ENCODE results near the gene BTBD9. TPM values are rescaled to one million over a fixed set of nuclear protein-coding genes. Genes with fewer than 3 reads are reported as not detected.

BTBD9 gene
- total and polyA plus RNA-seq, 3 donors from 2014 or later = 11.4 to 32.8 (median 29.5) TPM

GRCh38 chr6:38555606-38556005 lies 84.1 kb downstream of the BTBD9 start:
- H3K27ac ChIP-seq = no peak overlapping the region
- no peaks in the 10 kb centered on the region for H3K9me3 ChIP-seq
- no peak for DNase-seq
- H3K4me1 ChIP-seq = no peaks in the 10 kb centered on the region
- intact Hi-C loops (cut with DNase I; ENCODE audit: low total_unique reads) = no loop called here
- WGBS, 2 donors = 80 to 81% methylated on average over 3 of the region's 3 CpGs
- H3K27me3 ChIP-seq = no peaks in the 10 kb centered on the region
- no peak overlapping the region for H3K4me3 ChIP-seq
- H3K36me3 ChIP-seq (ENCODE audit: low read depth, missing control alignments) = no peaks in the 10 kb centered on the region
- TF ChIP-seq POLR2A (IDR thresholded peaks at IDR 0.05) (no peak), CTCF (IDR thresholded peaks at IDR 0.05) (no peak)

GRCh38 chr6:38554700-38555413 lies 84.9 kb downstream of the BTBD9 start:
- intact Hi-C loops (cut with DNase I; ENCODE audit: low total_unique reads) = no loop called here
- Histone ChIP-seq H3K9me3 (no peaks in the 10 kb centered on the region), H3K27me3 (no peaks in the 10 kb centered on the region), H3K27ac (no peak overlapping the region), H3K36me3 (ENCODE audit: low read depth, missing control alignments) (no peaks in the 10 kb centered on the region), H3K4me3 (no peak overlapping the region), H3K4me1 (no peaks in the 10 kb centered on the region)
- DNase-seq = no peak
- 78 to 87% methylated on average over 4 of the region's 4 CpGs for WGBS, 2 donors
- TF ChIP-seq CTCF (IDR thresholded peaks at IDR 0.05) (no peak), POLR2A (IDR thresholded peaks at IDR 0.05) (no peak)

- H3K4me1 ChIP-seq = no peaks in the 10 kb centered on the region
- H3K27me3 ChIP-seq = no peaks in the 10 kb centered on the region
- H3K27ac ChIP-seq = no peak overlapping the region
- H3K4me3 ChIP-seq = no peak overlapping the region
- no peak for TF ChIP-seq POLR2A (IDR thresholded peaks at IDR 0.05)
- no peak for TF ChIP-seq CTCF (IDR thresholded peaks at IDR 0.05)
- intact Hi-C loops (cut with DNase I; ENCODE audit: low total_unique reads) = no loop called here
- no peaks in the 10 kb centered on the region for H3K9me3 ChIP-seq
- no peak for DNase-seq
- no peaks in the 10 kb centered on the region for H3K36me3 ChIP-seq (ENCODE audit: low read depth, missing control alignments)
Measured at GRCh38 chr6:38554014-38554413, 85.7 kb downstream of the BTBD9 start.

GRCh38 chr6:38552121-38552520 lies 87.6 kb downstream of the BTBD9 start:
- 88 to 100% methylated on average over 3 of the region's 3 CpGs for WGBS, 2 donors

More at GRCh38 chr6:38552121-38552520, 87.6 kb downstream of the BTBD9 start:
- no peaks in the 10 kb centered on the region for H3K9me3 ChIP-seq
- no peak for TF ChIP-seq POLR2A (IDR thresholded peaks at IDR 0.05)
- TF ChIP-seq CTCF (IDR thresholded peaks at IDR 0.05) = no peak
- no peak overlapping the region for H3K27ac ChIP-seq
- no peak overlapping the region for H3K4me3 ChIP-seq
- no peaks in the 10 kb centered on the region for H3K4me1 ChIP-seq
- H3K27me3 ChIP-seq = no peaks in the 10 kb centered on the region
- intact Hi-C loops (cut with DNase I; ENCODE audit: low total_unique reads) = no loop called here
- DNase-seq = no peak
- H3K36me3 ChIP-seq (ENCODE audit: low read depth, missing control alignments) = no peaks in the 10 kb centered on the region
